HG02588 (cell line): ENCODE data around the gene CFAP69.
"Not testable (repeated sequence)": the region's sequence is repeated elsewhere in the genome, so short reads cannot be mapped to it uniquely, and the experiment has no call there.

ENCODE experiments used
- ATAC-seq: cut with Tn5 transposase; IDR thresholded peaks from one replicate; pipeline ENCODE4 v1.9.1; 2021; ENCODE audit warnings: mild to moderate bottlenecking, moderate library complexity; ENCODE audit not compliant: unreplicated experiment

Gene CFAP69

GRCh38 chr7:90334926-90335325 lies 90.0 kb downstream of the CFAP69 start:
- not testable (repeated sequence) for ATAC-seq

- no peak for ATAC-seq
These were observed 92.1 kb downstream of the CFAP69 start for GRCh38 chr7:90337106-90337505.

- no peak for ATAC-seq
These were observed 100.0 kb downstream of the CFAP69 start for GRCh38 chr7:90345016-90345415.

- ATAC-seq = peak; percentile 17
These were observed 100.8 kb downstream of the CFAP69 start for GRCh38 chr7:90345595-90346335.

- ATAC-seq = peak; percentile 96
These were observed 101.6 kb downstream of the CFAP69 start, which contains the start of gene GTPBP10 for GRCh38 chr7:90346336-90347125. Gene GTPBP10, plus strand, starts transcription at chr7:90346716. Its CDS starts 26 bp downstream, at chr7:90346742.

- no peak for ATAC-seq
These were observed 102.8 kb downstream of the CFAP69 start for GRCh38 chr7:90347759-90348158.

GRCh38 chr7:90349305-90349704 lies 104.3 kb downstream of the CFAP69 start:
- ATAC-seq = no peak

- not testable (repeated sequence) for ATAC-seq
These were observed 105.1 kb downstream of the CFAP69 start for GRCh38 chr7:90350032-90350431.

- ATAC-seq = no peak
These were observed 107.0 kb downstream of the CFAP69 start for GRCh38 chr7:90351987-90352386.
